Measurements from ENCODE around the gene SYT2.

The SYT2 gene

GRCh38 chr1:202568826-202569225 is 141.4 kb downstream of the SYT2 start:
- TF ChIP-seq POU6F1 (CRISPR knock-in tag; IDR thresholded peaks at IDR 0.05; ENCODE audit: borderline replicate concordance, low read depth) (no peak), ZNF70 (CRISPR knock-in tag; IDR thresholded peaks at IDR 0.05) (no peak), SNAI2 (CRISPR knock-in tag; IDR thresholded peaks at IDR 0.05) (no peak), TOX (CRISPR knock-in tag; IDR thresholded peaks at IDR 0.05; ENCODE audit: borderline replicate concordance) (no peak), CREB5 (CRISPR knock-in tag; IDR thresholded peaks at IDR 0.05; ENCODE audit: low read depth) (no peak), ZC3H10 (CRISPR knock-in tag; IDR thresholded peaks at IDR 0.05) (no peak)
- peak; percentile 53 for ATAC-seq

- peak; percentile 33 for ATAC-seq
- TF ChIP-seq GLIS3 (CRISPR knock-in tag; IDR thresholded peaks at IDR 0.05): 0 out of 2 replicates have a peak, but pooled peaks have one; percentile 10
- TF ChIP-seq OSR1 (CRISPR knock-in tag; IDR thresholded peaks at IDR 0.05): no peak
- TF ChIP-seq ISL1 (CRISPR knock-in tag; IDR thresholded peaks at IDR 0.05): no peak
- TF ChIP-seq POU6F1 (CRISPR knock-in tag; IDR thresholded peaks at IDR 0.05; ENCODE audit: borderline replicate concordance, low read depth): 0 out of 2 replicates have a peak, but pooled peaks have one; percentile 22
Observed at GRCh38 chr1:202568410-202568809, 141.8 kb downstream of the SYT2 start.

- ATAC-seq: peak; percentile 25
- no peak for TF ChIP-seq ESRRG (CRISPR knock-in tag; IDR thresholded peaks at IDR 0.05)
- no peak; the same call in 1 of the 2 replicates for TF ChIP-seq ZFP3 (CRISPR knock-in tag; IDR thresholded peaks at IDR 0.05)
- no peak for TF ChIP-seq CSRNP3 (CRISPR knock-in tag; IDR thresholded peaks at IDR 0.05)
- TF ChIP-seq ISL1 (CRISPR knock-in tag; IDR thresholded peaks at IDR 0.05): peak; percentile 79
- no peak for TF ChIP-seq SNAI2 (CRISPR knock-in tag; IDR thresholded peaks at IDR 0.05)
- TF ChIP-seq ZNF70 (CRISPR knock-in tag; IDR thresholded peaks at IDR 0.05): no peak
- 0 out of 2 replicates have a peak, but pooled peaks have one; percentile 57 for TF ChIP-seq TOX (CRISPR knock-in tag; IDR thresholded peaks at IDR 0.05; ENCODE audit: borderline replicate concordance)
- no peak for TF ChIP-seq ZNF565 (CRISPR knock-in tag; conservative IDR thresholded peaks at IDR 0.05; ENCODE audit: low read depth)
- TF ChIP-seq TCF4 (CRISPR knock-in tag; IDR thresholded peaks at IDR 0.05; ENCODE audit: borderline replicate concordance): no peak
- TF ChIP-seq PPARA (CRISPR knock-in tag; IDR thresholded peaks at IDR 0.05; ENCODE audit: borderline replicate concordance): no peak
- no peak for TF ChIP-seq ZNF8 (CRISPR knock-in tag; IDR thresholded peaks at IDR 0.05)
- TF ChIP-seq POU6F1 (CRISPR knock-in tag; IDR thresholded peaks at IDR 0.05; ENCODE audit: borderline replicate concordance, low read depth): no peak
- TF ChIP-seq ARNTL (CRISPR knock-in tag; IDR thresholded peaks at IDR 0.05; ENCODE audit: borderline replicate concordance, low read depth): no peak
- TF ChIP-seq GLIS3 (CRISPR knock-in tag; IDR thresholded peaks at IDR 0.05): no peak
- TF ChIP-seq BACH2 (CRISPR knock-in tag; IDR thresholded peaks at IDR 0.05; ENCODE audit: borderline replicate concordance): no peak
- TF ChIP-seq TSHZ2 (CRISPR knock-in tag; IDR thresholded peaks at IDR 0.05): no peak; the same call in 1 of the 2 replicates
- no peak for TF ChIP-seq CREB5 (CRISPR knock-in tag; IDR thresholded peaks at IDR 0.05; ENCODE audit: low read depth)
- TF ChIP-seq PATZ1 (CRISPR knock-in tag; IDR thresholded peaks at IDR 0.05; ENCODE audit: borderline replicate concordance): peak; percentile 66; the same call in 1 of the 2 replicates
- no peak for TF ChIP-seq OSR1 (CRISPR knock-in tag; IDR thresholded peaks at IDR 0.05)
- peak; percentile 70 for TF ChIP-seq ZC3H10 (CRISPR knock-in tag; IDR thresholded peaks at IDR 0.05)
- no peak for TF ChIP-seq ZFP30 (CRISPR knock-in tag; IDR thresholded peaks at IDR 0.05)
- TF ChIP-seq CSDC2 (CRISPR knock-in tag; IDR thresholded peaks at IDR 0.05): 0 out of 2 replicates have a peak, but pooled peaks have one; percentile 40
- no peak for TF ChIP-seq RARB (CRISPR knock-in tag; IDR thresholded peaks at IDR 0.05)
Observed at GRCh38 chr1:202567738-202568137, 142.5 kb downstream of the SYT2 start.

Data from SK-N-SH treated with all-trans-retinoic acid at 6 μM for 48 hours (cell line).